ENCODE measurements around the gene NFKBIB.
A peak's percentile ranks its signal among the peaks of the same experiment; 100 is the strongest.

The NFKBIB gene

GRCh38 chr19:38946229-38947010 is 46.7 kb downstream of the NFKBIB start:
- TF ChIP-seq CTCF (IDR thresholded peaks at IDR 0.05) = no peak
- no peak for DNase-seq (ENCODE audit: low spot score)
- H3K27ac ChIP-seq = no peak overlapping the region
- H3K4me3 ChIP-seq = no peak overlapping the region

GRCh38 chr19:38949580-38950367 is 50.0 kb downstream of the NFKBIB start:
- TF ChIP-seq CTCF (IDR thresholded peaks at IDR 0.05) = no peak
- peak; percentile 75 for DNase-seq (ENCODE audit: low spot score)
- Histone ChIP-seq H3K27ac (no peak overlapping the region), H3K4me3 (peak overlapping the region; percentile 65)

GRCh38 chr19:38951187-38951586 is 51.4 kb downstream of the NFKBIB start:
- DNase-seq (ENCODE audit: low spot score) = no peak
- H3K4me3 ChIP-seq = no peak overlapping the region
- no peak for TF ChIP-seq CTCF (IDR thresholded peaks at IDR 0.05)

GRCh38 chr19:38952395-38953165 is 52.8 kb downstream of the NFKBIB start:
- no peak overlapping the region for H3K27ac ChIP-seq
- TF ChIP-seq CTCF (IDR thresholded peaks at IDR 0.05) = no peak
- H3K4me3 ChIP-seq = no peak overlapping the region
- no peak for DNase-seq (ENCODE audit: low spot score)

More at GRCh38 chr19:38951187-38951586, 51.4 kb downstream of the NFKBIB start:
- H3K27ac ChIP-seq = no peak overlapping the region

- no peak for TF ChIP-seq CTCF (IDR thresholded peaks at IDR 0.05)
- H3K27ac ChIP-seq = no peak overlapping the region
- no peak overlapping the region for H3K4me3 ChIP-seq
- no peak for DNase-seq (ENCODE audit: low spot score)
Observed at GRCh38 chr19:38953677-38954076, 53.9 kb downstream of the NFKBIB start.

- Histone ChIP-seq H3K4me3 (no peak overlapping the region), H3K27ac (no peak overlapping the region)
- TF ChIP-seq CTCF (IDR thresholded peaks at IDR 0.05) = no peak
- DNase-seq (ENCODE audit: low spot score) = no peak
Observed at GRCh38 chr19:38956264-38956663, 56.5 kb downstream of the NFKBIB start.

Data from coronary artery (tissue), 2 donors.